Effector memory CD4-positive, alpha-beta T cell (primary cell): ENCODE measurements around the gene TMEFF2.

Experiments
- DNase-seq, 3 donors: peaks; one replicate each; pipeline ENCODE4 v3.0.0-alpha.2; 2020
- H3K27ac ChIP-seq: 2 replicates; pipeline ENCODE4 v1.7.0; 2013; ENCODE audit warnings: mild to moderate bottlenecking, low read length, moderate library complexity; ENCODE audit not compliant: insufficient read depth, poor library complexity, severe bottlenecking
- H3K27me3 ChIP-seq: replicated peaks from 2 replicates; pipeline ENCODE4 v1.7.0; 2013; ENCODE audit warnings: mild to moderate bottlenecking, low read length; ENCODE audit not compliant: insufficient read depth, control insufficient read depth, poor library complexity, severe bottlenecking
- H3K36me3 ChIP-seq: 2 replicates; pipeline ENCODE4 v1.7.0; 2013; ENCODE audit warnings: mild to moderate bottlenecking, low read length, moderate library complexity; ENCODE audit not compliant: control insufficient read depth, insufficient read depth
- H3K4me1 ChIP-seq: 2 replicates; pipeline ENCODE4 v1.7.0; 2013; ENCODE audit warnings: low read length, mild to moderate bottlenecking; ENCODE audit not compliant: control insufficient read depth, insufficient read depth, poor library complexity, severe bottlenecking
- H3K4me3 ChIP-seq: 2 replicates; pipeline ENCODE4 v1.7.0; 2013; ENCODE audit warnings: low read length, low read depth, mild to moderate bottlenecking; ENCODE audit not compliant: insufficient read depth, poor library complexity, severe bottlenecking
- H3K9me3 ChIP-seq: 2 replicates; pipeline ENCODE4 v1.7.0; 2013; ENCODE audit warnings: mild to moderate bottlenecking, low read length, moderate library complexity; ENCODE audit not compliant: control insufficient read depth

The TMEFF2 gene

GRCh38 chr2:191920502-191920901 lies 274.2 kb downstream of the TMEFF2 start:
- Histone ChIP-seq H3K9me3 (no peaks in the 10 kb centered on the region), H3K36me3 (no peaks in the 10 kb centered on the region), H3K4me3 (no peak overlapping the region), H3K27ac (no peak overlapping the region), H3K27me3 (no peaks in the 10 kb centered on the region), H3K4me1 (no peaks in the 10 kb centered on the region)
- DNase-seq: no peak

DNA sequence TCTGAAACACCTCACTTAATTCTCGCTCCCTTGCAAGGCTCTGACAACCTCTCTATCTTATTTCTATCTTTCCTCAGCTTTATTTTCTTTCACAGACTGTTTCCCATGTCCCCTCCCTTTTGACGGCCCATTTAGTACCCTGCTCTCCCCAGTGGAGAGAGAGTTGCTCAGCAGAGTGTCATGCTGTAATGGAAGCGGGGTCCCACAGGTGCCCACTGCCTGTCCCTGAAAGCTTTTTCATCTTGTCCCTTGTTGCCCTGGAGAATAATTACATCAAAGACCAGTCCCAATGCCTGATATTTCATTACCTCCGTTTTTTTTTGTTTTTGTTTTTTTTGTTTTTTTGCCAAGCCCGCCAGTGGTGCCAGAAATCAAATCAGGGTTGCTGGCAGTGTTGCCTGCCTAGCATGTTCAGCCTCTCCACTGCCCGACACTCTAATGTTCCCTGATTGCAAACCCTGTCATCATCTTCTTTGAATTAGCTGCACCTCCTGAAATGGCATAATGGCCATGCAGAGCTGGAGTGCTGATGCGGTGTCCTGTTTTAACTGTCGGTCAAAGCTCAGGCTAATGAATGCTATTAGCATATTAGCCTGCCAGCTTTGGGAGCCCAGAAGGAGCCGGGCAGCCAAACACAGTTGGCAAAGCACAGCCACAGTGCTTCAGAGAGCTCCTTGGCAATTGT lies 276.6 kb downstream of the TMEFF2 start:
- H3K9me3 ChIP-seq: no peaks in the 10 kb centered on the region
- H3K27ac ChIP-seq: no peak overlapping the region
- H3K4me1 ChIP-seq: no peaks in the 10 kb centered on the region
- H3K4me3 ChIP-seq: no peak overlapping the region
- H3K27me3 ChIP-seq: no peaks in the 10 kb centered on the region
- DNase-seq: no peak
- no peaks in the 10 kb centered on the region for H3K36me3 ChIP-seq

GRCh38 chr2:191917430-191917881 lies 277.3 kb downstream of the TMEFF2 start:
- Histone ChIP-seq H3K4me3 (no peak overlapping the region), H3K27me3 (no peaks in the 10 kb centered on the region), H3K27ac (no peak overlapping the region), H3K4me1 (no peaks in the 10 kb centered on the region), H3K36me3 (no peaks in the 10 kb centered on the region), H3K9me3 (no peaks in the 10 kb centered on the region)
- DNase-seq: no peak

GRCh38 chr2:191916826-191917225 lies 277.9 kb downstream of the TMEFF2 start:
- no peak for DNase-seq
- Histone ChIP-seq H3K4me3 (no peak overlapping the region), H3K27ac (no peak overlapping the region), H3K4me1 (no peaks in the 10 kb centered on the region), H3K36me3 (no peaks in the 10 kb centered on the region), H3K27me3 (no peaks in the 10 kb centered on the region), H3K9me3 (no peaks in the 10 kb centered on the region)

GRCh38 chr2:191915750-191916149 lies 279.0 kb downstream of the TMEFF2 start:
- H3K27ac ChIP-seq: no peak overlapping the region
- no peak overlapping the region for H3K4me3 ChIP-seq
- H3K9me3 ChIP-seq: no peaks in the 10 kb centered on the region
- H3K4me1 ChIP-seq: no peaks in the 10 kb centered on the region
- no peak for DNase-seq
- no peaks in the 10 kb centered on the region for H3K36me3 ChIP-seq
- H3K27me3 ChIP-seq: no peaks in the 10 kb centered on the region

DNA sequence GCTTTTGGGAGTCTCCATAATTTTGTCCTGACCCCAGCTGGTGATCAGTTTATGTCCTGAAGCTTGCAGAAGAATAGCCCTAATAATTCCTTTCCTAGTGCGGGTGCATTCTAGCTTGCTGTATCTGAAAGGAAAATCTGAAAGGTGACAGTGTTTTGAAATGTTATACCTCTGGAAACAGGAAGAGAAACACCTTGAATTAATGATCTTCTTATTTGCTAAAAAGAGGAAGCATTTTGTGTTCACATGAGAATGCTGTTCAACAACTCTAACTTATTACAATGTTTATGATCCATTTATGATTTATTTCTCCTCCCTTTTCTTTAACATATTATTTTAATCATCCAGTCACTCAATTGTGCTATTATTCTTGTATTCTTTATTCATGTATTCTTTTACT lies 280.9 kb downstream of the TMEFF2 start:
- no peak for DNase-seq
- Histone ChIP-seq H3K27ac (no peak overlapping the region), H3K27me3 (no peaks in the 10 kb centered on the region), H3K9me3 (no peaks in the 10 kb centered on the region), H3K36me3 (no peaks in the 10 kb centered on the region), H3K4me3 (no peak overlapping the region), H3K4me1 (no peaks in the 10 kb centered on the region)

GRCh38 chr2:191912764-191913163 lies 282.0 kb downstream of the TMEFF2 start:
- Histone ChIP-seq H3K27me3 (no peaks in the 10 kb centered on the region), H3K36me3 (no peaks in the 10 kb centered on the region), H3K4me1 (no peaks in the 10 kb centered on the region), H3K9me3 (no peaks in the 10 kb centered on the region), H3K27ac (no peak overlapping the region), H3K4me3 (no peak overlapping the region)
- DNase-seq: no peak

DNA sequence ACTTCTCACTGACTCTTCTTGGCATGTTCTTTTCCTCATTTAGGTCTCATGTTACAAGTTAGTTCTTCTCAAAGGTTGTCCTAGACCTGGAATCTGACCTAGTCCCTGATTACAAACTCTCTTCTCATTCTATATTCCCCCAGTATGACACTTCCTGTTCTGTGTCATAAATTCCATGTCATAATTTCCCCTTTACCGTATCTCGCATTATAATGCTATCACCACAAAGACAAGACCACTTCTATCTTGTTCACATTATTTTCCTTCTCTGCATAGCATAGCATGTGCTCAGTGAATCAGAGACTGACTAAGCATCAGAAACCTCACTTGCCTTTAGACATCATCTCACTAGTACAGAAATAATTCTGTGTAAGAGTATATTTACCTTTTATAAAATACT lies 284.2 kb downstream of the TMEFF2 start:
- Histone ChIP-seq H3K27me3 (no peaks in the 10 kb centered on the region), H3K4me1 (no peaks in the 10 kb centered on the region), H3K4me3 (no peak overlapping the region), H3K36me3 (no peaks in the 10 kb centered on the region), H3K27ac (no peak overlapping the region), H3K9me3 (no peaks in the 10 kb centered on the region)
- DNase-seq: no peak

GRCh38 chr2:191908874-191909273 lies 285.9 kb downstream of the TMEFF2 start:
- Histone ChIP-seq H3K4me1 (no peaks in the 10 kb centered on the region), H3K27me3 (no peaks in the 10 kb centered on the region), H3K4me3 (no peak overlapping the region), H3K9me3 (no peaks in the 10 kb centered on the region), H3K27ac (no peak overlapping the region), H3K36me3 (no peaks in the 10 kb centered on the region)
- DNase-seq: no peak

GRCh38 chr2:191907545-191907944 lies 287.2 kb downstream of the TMEFF2 start:
- no peaks in the 10 kb centered on the region for H3K4me1 ChIP-seq
- H3K27ac ChIP-seq: no peak overlapping the region
- H3K9me3 ChIP-seq: no peaks in the 10 kb centered on the region
- DNase-seq: no peak
- no peak overlapping the region for H3K4me3 ChIP-seq
- no peaks in the 10 kb centered on the region for H3K27me3 ChIP-seq
- H3K36me3 ChIP-seq: no peaks in the 10 kb centered on the region
